PC-9 (cell line): ENCODE results near the gene EMP2.

Experiments
- CTCF ChIP-seq: fragments of 200-600 bp; sonication (generic); conservative IDR thresholded peaks from 2 replicates; pipeline ENCODE4 v1.6.1; 2017; ENCODE audit warnings: mixed run types, antibody characterized with exemption, mild to moderate bottlenecking, moderate library complexity
- EZH2 ChIP-seq: fragments of 200-600 bp; sonication (generic); IDR thresholded peaks from 2 replicates; pipeline ENCODE4 v1.8.0; 2017; ENCODE audit warnings: antibody characterized with exemption, low read depth

- no peak for TF ChIP-seq CTCF
- no peak for TF ChIP-seq EZH2
Observed at GRCh38 chr16:10610499-10611184, 30.2 kb upstream of the EMP2 start.
